ENCODE results near the gene NPRL2. TPM values are rescaled to one million over a fixed set of nuclear protein-coding genes. Genes with fewer than 3 reads are reported as not detected.

The NPRL2 gene
- total and polyA plus RNA-seq, 2 of the 8 experiments (the other 6 are each of a cell fraction or from before 2014, with no cell fraction given) = 28.4 to 51.4 TPM

DNA sequence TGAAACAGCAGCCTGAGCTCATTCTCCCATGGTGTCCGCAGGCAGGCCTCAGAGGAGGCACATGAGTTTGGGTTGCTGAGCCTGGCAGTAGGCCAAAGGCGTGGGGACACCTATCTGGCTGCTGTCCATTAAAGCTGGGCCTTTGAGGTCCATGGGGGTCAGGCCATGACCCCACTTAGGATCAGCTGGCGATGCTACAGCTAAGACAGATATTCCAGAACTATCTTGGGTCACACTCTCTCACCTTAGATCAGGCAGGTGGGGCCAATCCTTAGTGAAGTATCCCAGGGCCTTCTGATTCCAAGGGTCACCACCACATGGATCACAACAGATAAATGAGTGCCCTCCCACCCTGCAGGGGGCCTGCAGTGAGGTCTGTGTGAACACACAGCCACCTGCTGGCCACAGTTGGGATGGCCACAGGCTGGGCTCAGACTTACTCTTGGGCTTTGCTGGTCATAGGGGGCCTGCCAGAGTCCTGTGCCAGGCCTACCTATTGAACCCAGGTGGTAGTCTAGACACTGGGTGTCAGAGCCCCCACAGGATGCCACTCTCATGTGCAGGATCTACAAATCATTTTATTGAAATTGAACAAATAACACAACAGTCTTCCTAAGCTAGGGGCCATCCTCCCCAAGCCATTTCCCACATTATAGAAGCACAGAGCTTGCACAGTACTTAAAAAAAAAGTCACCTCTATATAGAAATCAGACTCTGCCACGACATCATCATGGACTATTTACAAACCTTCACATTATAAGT is 26.0 kb downstream of the NPRL2 start (continued):
- TF ChIP-seq TCF12 (IDR thresholded peaks at IDR 0.05; ENCODE audit: low read depth, low read length) = no peak
- no peak for TF ChIP-seq YY1 (IDR thresholded peaks at IDR 0.05; ENCODE audit: low read depth, low read length)
- TF ChIP-seq RAD21 (IDR thresholded peaks at IDR 0.05 in 1 of 2, conservative IDR thresholded peaks at IDR 0.05 in 1 of 2; ENCODE audit: low read depth in 2 of 2, low read length in 2 of 2) = peak; percentile 80 to 88
- TF ChIP-seq, protein P1, sequence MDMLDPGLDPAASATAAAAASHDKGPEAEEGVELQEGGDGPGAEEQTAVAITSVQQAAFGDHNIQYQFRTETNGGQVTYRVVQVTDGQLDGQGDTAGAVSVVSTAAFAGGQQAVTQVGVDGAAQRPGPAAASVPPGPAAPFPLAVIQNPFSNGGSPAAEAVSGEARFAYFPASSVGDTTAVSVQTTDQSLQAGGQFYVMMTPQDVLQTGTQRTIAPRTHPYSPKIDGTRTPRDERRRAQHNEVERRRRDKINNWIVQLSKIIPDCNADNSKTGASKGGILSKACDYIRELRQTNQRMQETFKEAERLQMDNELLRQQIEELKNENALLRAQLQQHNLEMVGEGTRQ (IDR thresholded peaks at IDR 0.05; ENCODE audit: low read length) = no peak
- no peak for TF ChIP-seq TBP (IDR thresholded peaks at IDR 0.05; ENCODE audit: low read depth, low read length)
- no peak for TF ChIP-seq EGR1 (IDR thresholded peaks at IDR 0.05; ENCODE audit: borderline replicate concordance, low read depth, low read length)
- TF ChIP-seq JUN (IDR thresholded peaks at IDR 0.05; ENCODE audit: low read depth, low read length) = no peak
- TF ChIP-seq MAX (IDR thresholded peaks at IDR 0.05) = 0 out of 2 replicates have a peak, but pooled peaks have one; percentile 29

Data from H1 (cell line).